GM21360 (cell line): ENCODE measurements around the gene SRPX2.

ENCODE experiments used
- ATAC-seq: cut with Tn5 transposase; IDR thresholded peaks from one replicate; pipeline ENCODE4 v1.9.1; 2021; ENCODE audit warnings: mild to moderate bottlenecking, moderate library complexity; ENCODE audit not compliant: unreplicated experiment

The SRPX2 gene

GRCh38 chrX:100649550-100650356 lies 5.8 kb downstream of the SRPX2 start:
- ATAC-seq = no peak

DNA sequence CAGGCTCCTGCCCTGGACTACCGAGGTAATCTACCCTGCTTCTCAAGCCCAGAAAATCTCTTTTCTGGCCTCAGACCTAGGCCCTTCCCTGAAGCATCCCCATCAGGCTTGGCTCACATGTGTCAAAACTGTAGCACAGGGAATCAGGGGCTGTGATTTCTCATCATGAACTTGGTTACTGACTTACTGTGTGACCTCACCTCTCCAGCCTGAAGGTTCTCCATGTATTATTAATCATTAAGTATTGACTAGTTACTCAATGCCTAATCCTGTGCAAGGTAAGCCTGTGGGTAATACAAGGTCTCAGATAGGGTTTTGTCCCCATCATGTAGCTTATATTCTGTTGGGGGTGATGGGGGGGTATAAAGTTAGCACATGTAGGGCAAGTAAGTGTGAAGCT lies 6.8 kb downstream of the SRPX2 start:
- ATAC-seq = no peak

DNA sequence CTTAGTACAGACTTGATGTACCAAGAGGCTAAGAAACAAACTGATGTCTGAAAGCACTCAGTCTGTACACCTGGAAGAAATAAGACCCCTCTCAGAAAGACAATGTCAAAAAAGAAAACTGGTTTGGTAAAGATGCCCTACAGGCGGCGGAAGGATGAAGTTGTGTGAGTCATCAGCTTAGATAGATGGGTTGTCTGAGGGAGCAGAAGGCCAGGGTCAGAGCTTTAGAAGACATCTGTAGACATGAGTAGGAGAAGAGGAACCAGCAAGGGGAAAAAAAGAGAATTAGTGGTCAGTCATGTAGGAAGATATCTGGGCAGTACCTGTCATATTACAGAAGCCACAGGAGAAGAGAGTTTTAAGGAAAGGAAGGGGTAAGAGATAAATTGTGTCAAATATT lies 8.3 kb downstream of the SRPX2 start:
- ATAC-seq = no peak

GRCh38 chrX:100654261-100654660 lies 10.3 kb downstream of the SRPX2 start:
- no peak for ATAC-seq

- ATAC-seq = no peak
Measured at GRCh38 chrX:100658941-100659381, 15.0 kb downstream of the SRPX2 start.

DNA sequence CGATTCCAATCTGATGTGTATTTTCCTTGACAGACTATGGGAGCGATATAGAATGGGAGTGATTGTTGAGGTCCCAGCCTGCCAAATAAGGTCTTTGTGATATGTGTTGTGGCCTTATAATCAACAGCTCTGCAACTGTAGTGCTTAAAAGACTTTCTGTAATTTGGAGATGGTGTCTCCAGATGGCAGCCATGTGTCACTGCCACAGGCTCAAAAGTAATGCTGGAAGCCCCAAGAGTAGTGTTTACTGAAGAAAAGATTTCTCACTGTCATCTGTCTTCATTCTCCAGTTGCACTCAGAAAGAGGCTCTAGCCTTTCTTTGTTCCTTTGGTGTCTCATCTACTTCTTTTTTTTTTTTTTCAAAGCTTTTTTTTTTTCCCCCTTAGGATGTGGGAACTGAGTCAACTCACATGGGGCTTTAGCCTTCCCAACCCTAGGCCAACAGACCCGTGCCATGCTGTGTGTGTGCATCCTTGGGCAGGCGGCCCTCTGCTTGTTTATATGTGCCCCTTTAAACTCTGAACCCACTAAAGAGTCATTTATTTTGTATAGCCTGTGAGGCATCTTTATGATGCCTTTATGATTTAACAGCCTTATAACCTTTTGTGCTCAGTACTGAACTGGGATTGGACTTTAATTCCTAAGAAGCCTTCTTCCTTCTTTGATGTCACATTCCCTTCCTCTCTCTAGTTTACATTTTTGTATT lies 15.6 kb downstream of the SRPX2 start:
- ATAC-seq = no peak

DNA sequence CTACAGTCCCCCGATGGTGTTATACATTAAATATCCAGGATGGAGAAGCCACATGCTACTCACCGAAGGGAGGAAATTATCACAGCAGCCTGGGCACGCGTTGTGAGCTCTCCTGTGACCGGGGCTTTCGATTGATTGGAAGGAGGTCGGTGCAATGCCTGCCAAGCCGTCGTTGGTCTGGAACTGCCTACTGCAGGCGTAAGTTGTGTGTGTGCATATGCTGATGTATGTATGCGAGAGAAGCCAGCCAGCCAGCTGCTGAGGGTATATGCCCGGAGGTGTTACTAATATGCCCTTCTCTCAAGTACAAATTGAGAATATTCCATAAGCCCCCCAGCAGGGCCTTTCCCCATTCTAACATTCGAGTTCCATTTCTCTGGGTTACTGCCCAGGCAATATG lies 18.2 kb downstream of the SRPX2 start:
- ATAC-seq = no peak

DNA sequence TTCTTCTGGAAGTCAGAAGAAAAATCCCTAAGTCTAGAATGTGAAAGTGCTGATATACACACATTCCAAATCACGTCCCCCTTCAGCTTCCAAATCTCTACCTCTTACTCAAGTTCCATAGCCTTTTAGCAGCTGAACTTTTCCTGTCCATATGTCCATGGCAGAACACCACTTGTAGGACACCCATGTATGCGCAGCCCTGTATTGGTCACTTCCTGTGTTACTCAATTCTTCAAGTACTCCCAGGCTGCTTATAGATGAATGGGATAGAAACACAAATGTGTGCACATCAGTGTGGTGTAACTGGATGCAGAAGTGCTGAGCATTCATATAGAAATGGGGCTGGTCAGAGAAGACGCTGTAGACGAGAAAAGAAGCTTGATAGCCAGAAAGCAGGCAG lies 18.8 kb downstream of the SRPX2 start:
- no peak for ATAC-seq

GRCh38 chrX:100663642-100664041 lies 19.6 kb downstream of the SRPX2 start:
- no peak for ATAC-seq

DNA sequence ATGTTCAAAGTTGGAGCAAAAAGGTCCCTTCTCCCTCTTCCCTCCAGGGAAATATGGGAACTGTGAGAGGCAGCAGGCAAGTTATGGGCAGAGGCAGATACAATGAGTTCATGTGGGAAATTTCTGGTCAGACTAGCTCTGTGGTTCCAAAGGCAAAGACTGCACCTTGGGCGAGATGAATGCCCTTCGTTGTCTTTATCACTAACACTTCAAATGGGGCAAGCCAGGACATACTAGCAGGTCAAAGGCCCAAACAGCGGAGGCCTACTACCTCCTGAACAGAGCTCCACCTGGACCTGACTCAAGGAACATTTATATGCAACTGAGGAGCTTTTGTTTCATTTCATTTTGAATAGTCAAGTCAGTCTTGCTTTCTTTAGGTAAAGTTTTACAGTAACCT lies 29.0 kb downstream of the SRPX2 start:
- ATAC-seq = no peak

DNA sequence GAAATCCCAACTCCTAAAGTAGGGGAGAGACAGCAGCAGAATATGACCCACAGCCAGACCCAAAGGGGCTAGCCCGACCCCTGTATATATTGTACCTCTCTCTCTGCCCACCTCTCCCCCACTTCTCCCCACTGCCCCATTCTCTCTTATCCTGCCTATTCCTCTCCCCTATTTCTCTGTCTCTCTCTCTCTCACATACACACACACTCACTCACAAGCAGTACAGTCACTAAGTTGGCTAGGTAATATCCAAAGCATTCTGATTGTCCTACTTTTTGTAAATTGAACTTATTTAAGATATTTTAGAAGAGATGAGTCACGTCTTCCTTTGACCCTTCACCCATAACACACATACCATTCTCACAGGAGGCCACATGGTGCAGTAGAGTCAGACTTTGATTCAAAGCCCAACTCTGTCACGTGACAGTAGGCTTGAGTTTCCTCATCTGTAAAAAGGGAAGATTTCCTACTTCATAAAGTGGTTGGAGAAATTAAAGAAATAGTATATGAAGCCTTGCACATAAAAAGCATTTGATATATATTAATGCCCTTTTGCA lies 29.5 kb downstream of the SRPX2 start:
- ATAC-seq = no peak

DNA sequence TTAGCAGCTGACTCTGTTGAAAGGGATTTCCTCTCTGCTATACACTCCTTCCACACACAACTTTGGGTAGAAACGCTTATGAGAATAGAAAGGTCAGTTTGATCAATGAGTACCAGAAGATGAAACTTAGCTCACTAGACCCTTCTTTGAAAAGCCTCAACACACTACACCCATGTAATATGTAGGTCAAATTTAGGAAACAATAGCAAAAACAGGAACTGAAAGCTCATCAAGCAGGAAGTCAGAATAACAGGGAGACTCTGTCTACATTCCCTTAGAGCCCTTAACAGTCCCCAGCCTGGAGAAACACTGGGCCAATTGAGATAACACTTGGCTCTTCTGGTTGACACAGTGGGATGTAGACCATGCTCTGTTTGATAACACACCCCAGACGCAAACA lies 30.7 kb downstream of the SRPX2 start:
- ATAC-seq = peak; percentile 59

DNA sequence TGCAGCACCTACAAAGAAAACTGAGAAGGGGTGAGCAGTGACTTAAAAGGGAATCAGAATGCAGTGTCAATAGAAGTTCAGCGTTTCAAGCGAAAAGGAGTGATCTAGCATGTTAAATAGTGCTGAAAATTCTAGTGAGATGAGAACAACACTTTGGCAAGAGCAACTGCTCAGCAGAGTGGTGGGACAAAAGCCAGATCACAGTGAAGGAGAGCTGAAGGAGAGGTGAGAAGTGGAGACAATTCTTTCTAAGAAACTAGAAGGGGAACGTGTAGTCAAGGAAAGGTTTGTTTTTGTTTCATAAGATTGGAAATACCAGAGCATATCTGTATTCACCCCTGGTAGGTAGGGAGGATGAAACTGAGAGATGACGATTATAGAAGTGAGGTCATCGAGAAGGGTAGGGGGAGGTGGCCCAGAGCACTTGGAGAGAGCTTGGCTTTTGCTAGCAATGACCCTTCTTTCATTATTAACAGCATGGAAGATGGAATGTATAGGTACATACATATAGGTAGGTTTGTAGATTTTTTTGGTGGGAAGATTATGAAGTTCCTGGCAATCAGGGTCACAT lies 33.7 kb downstream of the SRPX2 start:
- ATAC-seq = no peak

DNA sequence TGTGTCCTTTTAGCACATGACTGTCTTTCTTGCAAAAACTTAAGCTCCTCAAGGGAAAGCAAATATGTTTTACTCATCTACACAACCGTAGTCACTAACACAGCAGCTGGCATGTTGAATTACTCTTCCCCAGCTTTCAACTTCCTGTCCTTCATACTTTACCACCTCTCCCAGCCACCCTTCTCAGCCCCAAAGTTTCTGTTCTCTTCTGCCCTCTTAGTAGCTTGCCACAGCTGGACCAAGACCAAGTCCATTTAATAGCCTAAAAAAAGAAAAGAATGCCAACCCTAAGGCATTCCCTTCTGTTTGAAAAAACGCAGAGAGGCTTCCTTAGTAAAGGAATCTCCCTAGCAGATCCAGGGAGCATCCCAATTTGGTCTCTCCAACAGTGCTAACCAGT lies 36.8 kb downstream of the SRPX2 start:
- ATAC-seq = no peak

GRCh38 chrX:100681599-100681998 lies 37.6 kb downstream of the SRPX2 start:
- ATAC-seq = no peak

DNA sequence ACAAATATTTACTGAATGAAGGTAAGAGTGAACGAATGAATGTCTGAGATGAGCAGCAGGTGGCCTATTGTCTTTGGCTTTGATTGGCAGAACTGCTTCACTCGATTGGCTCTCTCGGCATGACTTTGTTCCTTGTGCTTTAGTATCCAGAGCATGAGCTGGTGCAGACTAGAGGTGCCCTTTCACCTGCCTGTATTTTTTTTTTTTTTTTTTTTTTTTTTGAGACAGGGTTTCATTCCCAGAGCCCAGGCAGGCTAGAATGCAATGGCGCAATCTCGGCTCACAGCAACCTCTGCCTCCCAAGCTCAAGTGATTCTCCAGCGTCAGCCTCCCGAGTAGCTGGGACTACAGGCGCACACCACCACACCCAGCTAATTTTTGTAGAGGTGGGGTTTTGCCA lies 38.9 kb downstream of the SRPX2 start:
- ATAC-seq = no peak

DNA sequence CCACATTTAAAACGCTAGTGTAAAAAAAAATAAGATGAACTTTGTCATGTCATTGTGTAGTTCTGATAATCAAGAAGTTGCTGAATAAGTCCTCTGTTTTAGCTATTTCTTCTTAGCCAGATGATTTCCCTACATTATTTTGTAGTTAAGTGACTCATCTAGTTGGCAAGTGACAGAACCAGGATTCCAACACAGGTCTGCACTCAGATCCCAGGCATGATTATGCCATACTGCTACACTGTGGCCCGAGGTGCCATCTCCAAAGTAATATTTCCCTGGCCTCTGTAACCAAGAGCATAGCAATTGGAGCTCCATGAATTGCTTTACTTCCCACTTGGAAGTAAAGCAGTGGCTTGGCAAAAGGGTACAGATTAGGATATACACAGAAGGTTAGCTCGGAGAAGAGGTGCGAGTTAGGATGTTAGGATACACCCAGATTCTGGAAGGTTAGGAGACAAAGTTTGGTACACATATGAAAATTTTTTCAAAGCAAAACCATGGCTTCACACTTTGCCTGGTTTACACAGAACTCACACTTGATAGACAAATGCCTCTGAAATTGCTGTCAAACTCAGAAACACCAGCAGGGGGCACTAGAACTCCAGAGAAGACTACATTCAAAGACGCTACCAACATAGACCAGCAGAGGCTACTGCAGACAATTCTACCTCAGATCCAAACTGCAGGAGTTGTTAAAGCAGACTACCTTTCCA lies 41.4 kb downstream of the SRPX2 start:
- ATAC-seq = peak; percentile 68

GRCh38 chrX:100685997-100686305 lies 42.0 kb downstream of the SRPX2 start:
- no peak for ATAC-seq

GRCh38 chrX:100687128-100687527 lies 43.1 kb downstream of the SRPX2 start:
- ATAC-seq = peak; percentile 43

DNA sequence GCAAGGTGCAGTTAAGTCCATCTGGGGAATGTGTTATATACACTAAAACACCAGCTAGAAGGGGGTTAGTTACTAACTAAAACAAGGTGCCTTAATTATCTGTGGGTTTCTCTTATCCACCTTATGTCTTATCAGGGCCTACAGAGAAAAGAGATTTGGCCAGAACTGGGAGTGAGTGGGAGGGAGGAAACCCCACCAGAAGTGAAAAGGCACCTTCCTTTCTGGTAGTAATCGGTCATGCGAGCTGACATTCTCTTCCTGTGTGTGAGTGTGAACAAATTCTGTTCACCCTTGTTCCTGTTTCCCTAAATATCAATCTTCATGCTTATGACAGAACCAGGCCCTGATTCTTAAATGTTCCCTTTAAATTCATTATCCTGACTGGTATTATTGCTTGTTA lies 43.5 kb downstream of the SRPX2 start:
- peak; percentile 80 for ATAC-seq

- ATAC-seq = no peak
Measured at GRCh38 chrX:100695302-100695701, 51.3 kb downstream of the SRPX2 start.
